ENCODE data around the gene NTRK3.

Gene NTRK3

DNA sequence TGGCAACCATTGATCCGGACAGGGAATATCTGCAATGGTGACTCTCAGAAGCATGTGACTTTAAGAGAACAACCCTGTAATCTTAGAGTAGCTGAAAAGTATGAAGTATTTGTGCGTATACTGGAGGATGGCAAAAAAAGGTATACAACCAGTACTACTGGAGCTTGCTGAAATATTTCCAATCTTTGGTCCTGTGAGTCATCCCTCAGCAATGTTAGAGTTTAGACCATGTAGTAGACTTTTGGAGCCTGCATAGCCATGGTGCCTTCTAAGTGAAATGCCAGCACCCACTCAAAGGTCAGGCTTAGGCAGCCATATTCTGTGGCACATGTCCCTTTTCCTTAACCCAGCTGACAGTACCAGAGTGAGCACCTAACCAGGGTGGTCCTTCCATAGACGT lies 429.4 kb downstream of the NTRK3 start:
- DNase-seq (ENCODE audit: low read depth in 2 of 2): no peak

DNA sequence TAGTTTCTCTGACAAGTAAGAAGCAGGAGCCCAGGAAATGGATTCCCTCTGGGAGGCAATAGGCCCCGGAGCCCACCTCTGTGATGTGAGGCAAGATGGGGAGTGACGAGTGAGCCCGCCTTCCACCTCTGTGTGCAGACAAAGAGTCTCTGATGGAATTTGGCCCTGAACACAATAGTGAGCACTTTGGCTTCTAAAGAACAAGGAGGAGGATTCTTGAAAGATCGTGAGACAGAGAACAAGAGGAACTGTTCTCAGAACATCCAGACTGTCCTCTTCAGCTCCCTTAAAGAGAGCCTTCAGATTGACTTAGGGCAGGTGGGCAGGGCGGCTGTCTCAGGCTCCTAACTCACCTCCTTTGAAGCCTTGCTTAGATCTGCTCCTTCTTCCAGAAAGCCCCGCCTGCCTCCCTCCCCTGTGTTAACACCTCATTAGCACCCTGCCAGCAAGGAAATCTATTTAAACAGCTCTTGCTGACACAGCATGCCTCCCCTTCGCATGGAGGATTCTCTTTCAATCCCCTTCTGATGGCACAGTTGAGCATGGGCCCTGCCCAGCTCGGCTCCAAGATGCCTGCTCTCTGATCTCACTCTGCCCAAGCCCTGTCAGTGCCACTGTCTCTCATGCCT lies 430.3 kb downstream of the NTRK3 start:
- no peak for DNase-seq (ENCODE audit: low read depth in 2 of 2)

GRCh38 chr15:87818756-87819155 lies 437.8 kb downstream of the NTRK3 start:
- no peak for DNase-seq (ENCODE audit: low read depth in 2 of 2)

GRCh38 chr15:87817553-87817952 lies 439.0 kb downstream of the NTRK3 start:
- DNase-seq (ENCODE audit: low read depth in 2 of 2): no peak

GRCh38 chr15:87816811-87817210 lies 439.7 kb downstream of the NTRK3 start:
- DNase-seq (ENCODE audit: low read depth in 2 of 2): no peak

GRCh38 chr15:87816016-87816415 lies 440.5 kb downstream of the NTRK3 start:
- no peak for DNase-seq (ENCODE audit: low read depth in 2 of 2)
